Inferior parietal cortex (tissue), 1 donor: ENCODE measurements around the gene MAGEE2.
"Not testable (repeated sequence)": the region's sequence is repeated elsewhere in the genome, so short reads cannot be mapped to it uniquely, and the experiment has no call there.

Source experiments
- DNase-seq: peaks from one replicate; pipeline ENCODE4 v3.0.0-alpha.2; 2016; ENCODE audit errors: extremely low spot score

Gene MAGEE2, protein sequence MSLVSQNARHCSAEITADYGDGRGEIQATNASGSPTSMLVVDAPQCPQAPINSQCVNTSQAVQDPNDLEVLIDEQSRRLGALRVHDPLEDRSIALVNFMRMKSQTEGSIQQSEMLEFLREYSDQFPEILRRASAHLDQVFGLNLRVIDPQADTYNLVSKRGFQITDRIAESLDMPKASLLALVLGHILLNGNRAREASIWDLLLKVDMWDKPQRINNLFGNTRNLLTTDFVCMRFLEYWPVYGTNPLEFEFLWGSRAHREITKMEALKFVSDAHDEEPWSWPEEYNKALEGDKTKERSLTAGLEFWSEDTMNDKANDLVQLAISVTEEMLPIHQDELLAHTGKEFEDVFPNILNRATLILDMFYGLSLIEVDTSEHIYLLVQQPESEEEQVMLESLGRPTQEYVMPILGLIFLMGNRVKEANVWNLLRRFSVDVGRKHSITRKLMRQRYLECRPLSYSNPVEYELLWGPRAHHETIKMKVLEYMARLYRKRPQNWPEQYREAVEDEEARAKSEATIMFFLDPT

DNA sequence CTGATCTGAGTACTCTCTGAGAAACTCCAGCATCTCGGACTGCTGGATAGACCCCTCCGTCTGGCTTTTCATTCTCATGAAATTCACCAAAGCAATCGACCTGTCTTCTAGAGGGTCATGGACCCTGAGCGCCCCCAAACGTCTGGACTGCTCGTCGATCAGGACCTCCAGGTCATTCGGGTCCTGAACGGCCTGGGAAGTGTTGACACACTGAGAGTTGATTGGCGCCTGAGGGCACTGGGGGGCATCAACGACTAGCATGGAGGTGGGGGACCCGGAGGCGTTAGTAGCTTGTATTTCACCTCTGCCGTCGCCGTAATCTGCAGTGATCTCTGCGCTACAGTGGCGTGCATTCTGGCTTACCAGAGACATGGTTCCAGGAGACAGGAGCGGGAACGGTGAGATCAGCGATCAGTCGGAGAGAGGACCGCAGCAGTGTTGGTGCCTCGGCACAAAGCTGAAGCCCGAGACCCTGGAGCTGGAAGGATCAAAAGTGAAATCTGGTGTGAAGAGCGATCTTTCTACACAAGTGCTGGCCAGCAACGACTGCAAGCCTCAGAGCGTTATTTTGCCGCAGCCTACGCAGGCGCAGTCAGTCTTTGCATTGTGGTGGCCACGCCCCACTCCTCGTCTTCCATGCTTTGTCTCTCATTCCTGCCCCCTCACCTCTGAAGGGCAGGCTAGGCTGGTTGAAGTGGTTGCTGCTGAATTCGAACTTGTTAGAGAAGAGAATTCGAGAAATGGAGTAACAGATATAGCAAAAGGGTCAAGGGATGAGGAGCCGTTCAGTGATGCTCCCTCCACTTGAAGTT, at the start of gene MAGEE2:
Gene MAGEE2 (minus strand): TSS at position 575 of the 812 bp plus-strand sequence. CDS start 203 bp downstream, at position 372.
- peak; percentile 26 for DNase-seq

GRCh38 chrX:75786290-75786689, 1.2 kb upstream of the MAGEE2 start:
- DNase-seq, result no peak

DNA sequence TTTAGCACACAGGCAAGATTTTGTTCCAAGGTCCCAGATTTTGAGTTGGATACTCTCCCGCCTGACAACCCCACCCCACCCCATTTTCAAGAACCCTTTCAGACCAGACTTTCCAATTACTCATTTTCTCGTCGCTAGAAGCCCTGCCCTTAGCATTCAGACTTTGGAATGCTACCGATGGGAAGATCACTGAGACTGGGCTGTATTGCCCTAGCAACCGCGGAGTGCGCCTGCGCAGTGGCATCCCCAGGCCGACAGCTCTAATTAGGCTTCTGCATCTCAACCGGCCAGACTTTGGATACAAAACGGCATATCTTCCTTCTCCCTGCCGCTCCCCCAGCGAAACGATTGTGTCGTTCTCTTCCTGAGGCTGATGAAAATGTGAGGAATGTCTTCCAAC, 3.4 kb downstream of the MAGEE2 start:
- peak; percentile 57 for DNase-seq

- DNase-seq, result not testable (repeated sequence)
Observed at GRCh38 chrX:75768063-75768462, 17.0 kb downstream of the MAGEE2 start.

DNA sequence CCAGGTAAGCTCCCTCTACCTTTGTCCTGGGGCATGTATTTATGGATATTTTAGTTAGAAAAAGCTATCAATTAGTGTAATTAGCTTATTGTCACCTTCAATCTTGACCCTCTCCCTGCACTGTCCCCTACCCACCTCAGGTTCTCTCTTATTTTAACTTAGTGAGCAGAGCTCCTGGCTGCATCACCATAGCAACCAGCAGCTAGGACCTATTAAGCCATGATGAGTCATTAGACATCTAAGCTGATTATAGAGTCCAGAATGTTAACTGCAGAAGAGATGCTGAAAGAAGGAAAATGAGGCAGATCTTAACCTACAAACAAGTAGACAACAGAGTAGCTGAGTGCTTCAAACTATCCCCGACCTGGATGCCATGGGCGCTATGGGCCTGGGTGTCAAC, 36.6 kb downstream of the MAGEE2 start:
- no peak for DNase-seq

- peak; percentile 2 for DNase-seq
Observed at GRCh38 chrX:75746891-75747639, 38.0 kb downstream of the MAGEE2 start.
